Smooth muscle cell of trachea (primary cell): Measurements from ENCODE around the gene GRB14. TPM values are rescaled to one million over a fixed set of nuclear protein-coding genes. Genes with fewer than 3 reads are reported as not detected.

ENCODE experiments used
- total RNA-seq: library from RNA; depleted of rRNA; stranded (reverse); fragments of >200 nt; gene quantifications from 2 replicates; pipeline ENCODE4 v1.2.1, GENCODE V29; 2014

Gene GRB14
- 0.29 and 0.83 TPM in 2 replicates for total RNA-seq

DNA sequence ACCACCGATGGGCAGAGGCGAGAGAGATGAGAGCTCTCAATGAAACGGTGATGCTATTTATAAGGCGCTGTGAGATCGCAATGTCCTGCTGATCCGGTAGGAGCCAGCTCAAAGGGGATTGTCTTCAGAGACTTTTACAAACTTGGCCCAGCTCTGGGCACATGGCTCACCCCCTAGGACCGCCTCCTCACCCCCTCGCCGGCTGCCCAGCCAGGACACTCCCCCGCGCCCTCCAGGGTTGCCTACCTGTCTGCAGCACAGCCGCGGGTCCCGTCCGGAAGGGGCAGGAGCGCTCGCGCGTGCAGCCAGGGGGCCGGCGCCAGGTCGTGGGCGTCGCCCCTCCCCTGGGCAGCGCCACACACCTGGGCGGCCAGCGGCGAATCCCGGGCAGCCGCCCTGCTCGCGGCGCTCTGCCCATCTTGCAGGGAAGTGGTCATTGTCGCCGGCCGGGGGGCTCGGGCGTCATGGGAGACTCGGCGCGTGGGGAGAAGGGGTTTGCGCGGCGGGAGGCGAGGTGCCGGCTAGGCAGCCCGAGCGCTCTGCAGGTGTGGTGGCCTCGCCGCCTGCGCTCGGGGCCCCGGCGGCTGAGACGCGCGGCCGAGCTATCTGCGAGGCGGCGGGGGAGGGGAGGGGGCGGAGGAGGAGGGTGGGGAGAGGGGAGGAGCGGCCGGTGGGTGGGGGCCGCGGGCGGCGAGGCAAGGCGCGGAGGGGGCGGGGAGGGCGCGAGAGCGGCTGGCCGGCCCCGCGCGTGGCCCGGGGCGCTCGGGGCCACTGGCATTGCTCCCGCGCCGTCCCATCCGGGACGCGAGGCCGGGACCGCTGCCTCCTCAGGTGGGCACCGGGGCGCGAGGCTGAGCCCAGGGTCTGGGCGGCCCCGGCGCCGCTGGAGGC lies at the start of gene GRB14:
TSS of gene GRB14 (minus strand) at position 610 of the 891 bp plus-strand sequence. CDS start at position 437, 173 bp downstream.

Other genes with a start within 250 kb of the GRB14 start
- gene COBLL1, start 220.3 kb upstream of the GRB14 start, total RNA-seq, result 5.8 and 6.5 TPM in 2 replicates